Stimulated activated naive CD8-positive, alpha-beta T cell treated with anti-CD3 and anti-CD28 coated beads, Interleukin-15, Interleukin-2, amounts not matched to agents 100 ng/mL and 50 ng/mL, for 24 hours (primary cell): Measurements from ENCODE around the gene CELA3B.
"Not testable (repeated sequence)": the region's sequence is repeated elsewhere in the genome, so short reads cannot be mapped to it uniquely, and the experiment has no call there.

Experiments
- H3K27ac Mint-ChIP-seq: one replicate; pipeline ENCODE4 v1.8.0; 2021; ENCODE audit warnings: mild to moderate bottlenecking, mixed read lengths
- H3K27me3 Mint-ChIP-seq: one replicate; pipeline ENCODE4 v1.8.0; 2021; ENCODE audit warnings: mixed read lengths
- H3K36me3 Mint-ChIP-seq: one replicate; pipeline ENCODE4 v1.8.0; 2021; ENCODE audit warnings: low read depth, mixed read lengths
- H3K4me1 Mint-ChIP-seq: one replicate; pipeline ENCODE4 v1.8.0; 2021; ENCODE audit warnings: low read depth, mixed read lengths
- H3K4me3 Mint-ChIP-seq: one replicate; pipeline ENCODE4 v1.8.0; 2021; ENCODE audit warnings: mild to moderate bottlenecking, mixed read lengths
- H3K9me3 Mint-ChIP-seq: one replicate; pipeline ENCODE4 v1.8.0; 2021; ENCODE audit warnings: mixed read lengths

CELA3B gene

DNA sequence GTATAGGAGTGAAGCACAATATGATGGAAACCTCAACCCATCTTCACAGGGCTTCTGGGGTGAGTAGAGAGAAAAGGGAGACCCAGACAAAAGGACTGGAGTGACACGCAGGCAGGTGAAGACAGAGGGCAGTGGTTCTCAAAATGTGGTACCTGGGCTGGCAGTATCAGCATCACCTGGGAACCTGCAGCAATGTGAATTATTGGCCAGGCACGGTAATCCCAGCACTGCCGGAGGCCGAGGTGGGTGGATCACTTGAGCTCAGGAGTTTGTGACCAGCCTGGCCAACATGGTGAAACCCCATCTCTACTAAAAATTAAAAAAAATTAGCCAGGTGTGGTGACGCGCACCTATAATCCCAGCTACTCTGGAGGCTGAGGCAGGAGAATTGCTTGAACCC lies 5.3 kb downstream of the CELA3B start:
- H3K4me3 Mint-ChIP-seq, H3K9me3 Mint-ChIP-seq, H3K36me3 Mint-ChIP-seq, H3K27ac Mint-ChIP-seq, H3K4me1 Mint-ChIP-seq, H3K27me3 Mint-ChIP-seq: not testable (repeated sequence)

DNA sequence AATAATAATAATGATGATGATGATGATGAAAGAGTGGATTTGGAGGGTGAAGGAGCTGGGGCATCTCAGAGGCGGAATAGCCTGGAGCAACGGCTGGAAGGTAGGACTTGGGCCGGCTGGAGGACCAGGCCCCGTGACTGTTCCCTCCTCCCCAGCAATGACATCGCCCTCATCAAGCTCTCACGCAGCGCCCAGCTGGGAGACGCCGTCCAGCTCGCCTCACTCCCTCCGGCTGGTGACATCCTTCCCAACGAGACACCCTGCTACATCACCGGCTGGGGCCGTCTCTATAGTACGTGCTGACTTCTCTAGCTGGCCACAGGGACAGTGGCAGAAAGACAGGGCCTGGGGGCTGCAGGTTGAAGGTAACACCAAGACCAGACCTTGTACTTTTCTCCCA lies 6.7 kb downstream of the CELA3B start:
- H3K4me3 Mint-ChIP-seq, H3K9me3 Mint-ChIP-seq, H3K27ac Mint-ChIP-seq, H3K4me1 Mint-ChIP-seq, H3K36me3 Mint-ChIP-seq, H3K27me3 Mint-ChIP-seq: not testable (repeated sequence)

DNA sequence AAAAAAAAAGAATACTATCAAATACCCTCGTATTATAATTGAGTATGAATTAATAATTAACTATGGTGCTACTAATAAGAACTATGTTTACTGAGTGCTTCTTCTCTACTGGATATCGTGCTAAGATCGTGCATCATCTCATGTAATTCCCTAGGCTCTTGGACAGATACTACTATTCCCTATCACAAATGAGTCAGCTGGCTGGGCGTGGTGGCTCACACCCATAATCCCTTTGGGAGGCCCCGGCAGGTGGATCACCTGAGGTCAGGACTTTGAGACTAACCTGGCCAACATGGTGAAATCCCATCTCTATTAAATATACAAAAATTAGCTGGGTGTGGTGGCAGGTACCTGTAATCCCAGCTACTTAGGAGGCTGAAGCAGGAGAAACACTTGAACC lies 9.1 kb downstream of the CELA3B start:
- not testable (repeated sequence) for H3K27ac Mint-ChIP-seq, H3K9me3 Mint-ChIP-seq, H3K27me3 Mint-ChIP-seq, H3K4me3 Mint-ChIP-seq, H3K36me3 Mint-ChIP-seq, H3K4me1 Mint-ChIP-seq

DNA sequence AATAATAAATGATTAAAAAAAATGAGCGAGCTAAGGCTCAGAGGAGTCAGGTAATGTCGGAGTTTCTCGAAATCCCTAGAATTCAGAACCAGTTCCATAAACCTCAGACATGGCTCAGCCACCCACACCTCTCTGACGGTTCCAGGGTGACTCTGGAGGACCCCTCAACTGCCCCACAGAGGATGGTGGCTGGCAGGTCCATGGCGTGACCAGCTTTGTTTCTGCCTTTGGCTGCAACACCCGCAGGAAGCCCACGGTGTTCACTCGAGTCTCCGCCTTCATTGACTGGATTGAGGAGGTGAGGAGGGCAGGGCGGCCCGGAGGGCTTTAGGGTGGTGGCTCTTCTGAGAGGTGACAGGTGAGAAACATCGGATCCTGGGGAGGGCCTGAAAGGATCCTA lies 9.6 kb downstream of the CELA3B start:
- H3K27ac Mint-ChIP-seq, H3K4me3 Mint-ChIP-seq, H3K36me3 Mint-ChIP-seq, H3K4me1 Mint-ChIP-seq, H3K27me3 Mint-ChIP-seq, H3K9me3 Mint-ChIP-seq: not testable (repeated sequence)

DNA sequence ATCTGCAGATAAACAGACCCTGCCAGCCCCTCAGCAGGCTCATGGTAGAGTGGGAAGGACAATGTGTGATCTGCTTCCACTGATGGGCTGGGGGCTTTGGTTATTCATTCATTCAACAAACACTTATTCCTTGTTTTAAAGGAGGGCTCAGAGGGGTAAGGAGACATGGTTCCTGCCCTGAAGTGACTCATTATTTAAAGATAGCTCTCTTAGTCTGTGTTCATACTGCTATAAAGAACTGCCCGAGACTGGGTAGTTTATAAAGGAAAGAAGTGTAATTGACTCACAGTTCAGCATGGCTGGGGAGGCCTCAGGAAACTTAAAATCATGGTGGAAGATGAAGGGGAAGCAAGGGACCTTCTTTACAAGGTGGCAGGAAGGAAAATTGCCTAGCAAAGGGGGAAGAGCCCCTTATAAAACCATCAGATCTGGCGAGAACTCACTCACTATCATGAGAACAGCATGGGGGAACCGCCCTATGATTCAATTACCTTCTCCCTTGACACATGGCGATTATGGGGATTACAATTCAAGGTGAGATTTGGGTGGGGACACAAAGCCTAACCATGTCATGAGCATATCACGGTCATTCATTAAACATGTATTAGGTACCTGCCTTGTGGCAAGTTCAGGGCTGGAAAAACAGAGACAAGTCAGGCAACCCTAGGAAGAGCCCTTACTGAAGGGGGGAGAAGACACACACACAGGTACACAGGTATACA lies 13.0 kb downstream of the CELA3B start:
- not testable (repeated sequence) for H3K27ac Mint-ChIP-seq, H3K36me3 Mint-ChIP-seq, H3K4me3 Mint-ChIP-seq, H3K27me3 Mint-ChIP-seq, H3K4me1 Mint-ChIP-seq, H3K9me3 Mint-ChIP-seq

DNA sequence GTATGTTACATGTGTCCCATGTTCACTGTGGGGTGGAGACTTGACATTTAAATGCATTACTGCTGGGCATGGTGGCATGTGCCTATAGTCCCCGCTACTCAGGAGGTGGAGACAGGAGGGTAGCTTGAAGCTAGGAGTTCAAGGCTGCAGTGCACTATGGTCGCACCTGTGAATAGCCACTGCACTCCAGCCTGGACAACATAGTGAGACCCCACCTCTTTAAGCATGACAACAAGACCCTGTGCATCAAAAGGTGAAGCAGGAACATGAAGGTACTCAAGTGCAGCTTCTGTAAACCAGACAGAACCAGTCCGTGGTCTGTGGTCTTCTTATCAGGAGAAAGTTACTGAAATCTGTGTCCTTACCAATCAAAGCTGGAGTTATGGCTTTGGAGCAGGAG lies 15.4 kb downstream of the CELA3B start:
- not testable (repeated sequence) for H3K27ac Mint-ChIP-seq, H3K27me3 Mint-ChIP-seq, H3K9me3 Mint-ChIP-seq, H3K4me1 Mint-ChIP-seq, H3K4me3 Mint-ChIP-seq, H3K36me3 Mint-ChIP-seq

DNA sequence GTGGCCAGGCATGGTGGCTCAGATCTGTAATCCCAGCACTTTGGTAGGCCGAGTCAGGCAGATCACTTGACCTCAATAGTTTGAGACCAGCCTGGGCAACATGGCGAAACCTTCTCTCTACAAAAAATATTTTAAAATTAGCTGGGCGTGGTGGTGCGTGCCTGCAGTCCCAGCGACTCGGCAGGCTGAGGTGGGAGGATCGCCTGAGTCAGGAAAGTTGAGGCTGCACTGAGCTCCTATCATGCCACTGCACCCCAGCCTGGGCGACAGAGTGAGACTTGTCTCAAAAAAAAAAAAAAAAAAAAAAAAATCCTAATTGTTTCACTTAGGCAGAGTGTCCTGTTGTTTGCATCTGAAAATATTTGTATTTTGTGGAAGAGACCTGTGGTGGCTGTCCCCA lies 17.9 kb downstream of the CELA3B start:
- H3K4me1 Mint-ChIP-seq, H3K36me3 Mint-ChIP-seq, H3K4me3 Mint-ChIP-seq, H3K9me3 Mint-ChIP-seq, H3K27me3 Mint-ChIP-seq, H3K27ac Mint-ChIP-seq: not testable (repeated sequence)

DNA sequence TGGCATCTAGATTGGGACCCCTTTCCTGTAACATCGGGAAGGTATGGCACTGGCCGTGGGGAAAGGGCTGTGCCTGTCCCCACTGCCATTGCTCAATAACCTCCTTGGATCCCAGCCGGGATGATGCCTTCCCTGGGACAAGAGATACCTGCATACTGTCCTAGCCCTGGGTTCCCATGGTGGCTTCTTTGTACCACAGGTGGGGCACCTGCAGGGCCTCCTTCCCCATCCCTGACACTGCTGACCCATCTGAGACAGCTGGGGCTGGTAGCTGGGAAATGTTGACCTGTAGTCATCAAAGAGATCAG lies 19.8 kb downstream of the CELA3B start:
- not testable (repeated sequence) for H3K4me3 Mint-ChIP-seq, H3K9me3 Mint-ChIP-seq, H3K27me3 Mint-ChIP-seq, H3K4me1 Mint-ChIP-seq, H3K36me3 Mint-ChIP-seq, H3K27ac Mint-ChIP-seq

DNA sequence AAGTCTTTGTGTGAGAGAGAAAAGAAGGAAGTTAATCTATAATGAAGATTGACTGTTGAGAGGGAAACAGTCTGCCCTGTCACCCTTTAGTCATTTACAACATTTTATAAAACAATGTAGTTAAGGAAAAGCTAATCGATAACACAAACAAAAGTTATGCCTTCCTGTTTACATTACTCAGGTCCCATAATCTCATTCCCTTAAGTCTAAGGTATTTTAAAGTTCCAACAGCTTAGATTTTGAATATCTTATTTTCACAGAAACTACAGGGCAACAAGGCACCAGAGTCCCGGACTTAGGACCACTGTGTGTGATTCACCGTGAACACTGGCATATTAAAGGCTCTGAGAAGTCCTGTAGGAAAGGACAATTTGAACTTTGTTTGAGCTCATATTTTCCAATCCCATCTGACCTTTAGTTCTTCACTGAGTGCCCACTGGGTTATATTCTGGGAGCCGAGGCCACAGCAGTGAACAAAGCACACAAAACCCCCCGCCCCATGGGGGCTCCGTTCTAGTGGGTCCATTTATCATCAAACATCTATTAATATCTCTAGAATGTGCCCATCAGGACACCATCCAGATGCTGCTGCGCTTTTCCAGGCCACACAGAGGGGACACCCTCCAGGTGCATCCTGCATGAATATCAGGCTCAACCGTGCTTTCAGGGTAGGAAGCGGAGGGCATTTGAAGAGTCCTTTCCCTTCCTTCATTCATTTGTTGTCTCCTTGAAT lies 21.2 kb downstream of the CELA3B start:
- H3K9me3 Mint-ChIP-seq, H3K27ac Mint-ChIP-seq, H3K27me3 Mint-ChIP-seq, H3K4me1 Mint-ChIP-seq, H3K4me3 Mint-ChIP-seq, H3K36me3 Mint-ChIP-seq: not testable (repeated sequence)

DNA sequence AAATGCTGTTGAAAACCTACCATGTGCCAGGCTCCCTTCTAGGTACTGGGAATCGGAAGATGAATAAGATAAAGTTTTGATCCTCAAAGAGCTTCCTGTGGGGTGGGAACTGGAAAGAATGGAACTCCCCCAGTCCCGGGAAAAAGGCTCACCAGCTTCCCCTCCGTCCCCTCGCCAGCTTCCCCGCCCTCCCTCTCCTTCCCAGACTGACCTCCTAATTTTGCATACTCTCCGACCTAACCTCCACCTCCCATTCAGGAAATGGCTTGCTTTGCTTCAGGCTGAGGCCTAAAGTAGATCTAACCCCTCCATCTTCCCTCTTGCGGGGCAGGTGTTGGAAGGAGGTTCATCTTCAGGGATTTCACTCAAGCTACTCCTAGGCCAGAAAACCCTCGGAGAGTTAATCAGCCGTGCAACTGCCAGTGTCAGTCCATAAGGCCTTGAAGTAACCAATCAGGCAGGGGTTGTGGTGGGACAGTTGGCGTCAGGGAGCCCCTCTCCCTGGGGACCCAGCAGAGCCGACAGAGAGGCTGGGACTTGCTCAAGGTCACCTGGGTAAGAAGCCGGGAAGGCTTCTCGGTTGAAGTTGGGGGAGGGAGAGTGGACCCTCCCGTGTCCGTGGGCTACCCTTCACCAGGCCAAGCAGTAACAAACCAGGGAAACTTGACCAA lies 21.9 kb downstream of the CELA3B start:
- H3K4me3 Mint-ChIP-seq, H3K27ac Mint-ChIP-seq, H3K9me3 Mint-ChIP-seq, H3K27me3 Mint-ChIP-seq, H3K4me1 Mint-ChIP-seq, H3K36me3 Mint-ChIP-seq: not testable (repeated sequence)

DNA sequence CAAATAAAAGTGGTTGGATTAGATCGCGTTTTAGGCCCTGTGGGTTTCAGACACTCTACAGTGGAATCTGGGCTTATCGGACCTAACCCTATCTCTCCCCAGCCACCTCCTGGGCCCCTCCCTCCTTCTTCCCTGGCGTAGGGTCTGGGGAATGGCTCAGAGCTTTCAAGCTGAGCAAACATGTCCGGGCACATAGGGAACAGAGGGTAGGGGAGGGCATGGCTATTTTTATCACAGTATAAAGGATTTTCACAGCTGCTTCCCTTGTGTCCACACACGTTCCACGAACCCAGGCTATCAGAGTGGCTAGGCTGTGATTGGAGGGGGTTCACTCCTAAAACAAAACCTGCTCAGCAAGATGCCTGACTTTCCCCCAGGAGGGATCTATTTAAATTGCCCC lies 22.8 kb downstream of the CELA3B start:
- H3K27me3 Mint-ChIP-seq, H3K4me1 Mint-ChIP-seq, H3K4me3 Mint-ChIP-seq, H3K27ac Mint-ChIP-seq, H3K9me3 Mint-ChIP-seq, H3K36me3 Mint-ChIP-seq: not testable (repeated sequence)

DNA sequence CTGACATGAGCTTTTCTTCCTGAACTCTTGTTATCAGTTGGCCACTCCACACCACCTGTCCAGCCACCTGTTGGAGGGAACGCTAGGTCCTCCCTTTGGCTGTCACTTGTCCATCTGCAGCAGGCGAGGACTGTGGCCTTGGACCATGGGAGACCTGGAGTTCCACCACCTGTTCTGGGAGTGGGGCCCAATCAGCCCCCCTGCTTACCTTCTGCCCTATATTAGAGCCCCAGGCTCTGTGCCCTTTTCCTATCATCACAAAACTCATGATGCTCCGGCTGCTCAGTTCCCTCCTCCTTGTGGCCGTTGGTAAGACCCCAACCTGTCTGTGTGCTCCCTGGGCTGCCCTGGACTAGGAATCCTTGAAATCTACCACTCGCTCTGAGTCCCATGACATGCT lies 24.6 kb downstream of the CELA3B start, which contains the start of gene CELA3A:
TSS of gene CELA3A (plus strand) at position 249 of the 400 bp plus-strand sequence. CDS start at position 267, 18 bp downstream.
- no peak within 1 kb of the TSS for H3K27ac Mint-ChIP-seq
- H3K27me3 Mint-ChIP-seq: no peaks in the 10 kb centered on the region
- H3K4me1 Mint-ChIP-seq: no peaks in the 10 kb centered on the region
- H3K36me3 Mint-ChIP-seq: no peaks in the 10 kb centered on the region
- no peak within 1 kb of the TSS for H3K4me3 Mint-ChIP-seq
- no peaks in the 10 kb centered on the region for H3K9me3 Mint-ChIP-seq

DNA sequence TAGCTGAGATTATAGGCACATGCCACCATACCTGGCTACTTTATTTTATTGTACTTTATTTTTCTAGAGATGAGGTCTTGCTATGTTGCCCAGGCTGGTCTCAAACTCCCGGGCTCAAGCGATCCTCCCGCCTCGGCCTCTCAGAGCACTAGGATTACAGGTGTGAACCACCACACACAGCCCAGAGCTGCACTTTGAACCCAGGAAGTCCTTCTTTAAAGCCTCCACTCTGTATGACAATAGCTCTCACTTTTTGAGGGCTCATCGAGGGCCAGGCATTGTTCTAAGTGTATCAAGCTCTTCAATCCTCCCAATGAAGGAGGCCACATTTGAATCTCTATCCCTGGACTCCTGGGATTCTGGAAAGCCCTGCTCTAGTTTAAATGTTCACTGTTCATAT lies 25.6 kb downstream of the CELA3B start:
- H3K27me3 Mint-ChIP-seq, H3K36me3 Mint-ChIP-seq, H3K9me3 Mint-ChIP-seq, H3K4me1 Mint-ChIP-seq, H3K27ac Mint-ChIP-seq, H3K4me3 Mint-ChIP-seq: not testable (repeated sequence)

DNA sequence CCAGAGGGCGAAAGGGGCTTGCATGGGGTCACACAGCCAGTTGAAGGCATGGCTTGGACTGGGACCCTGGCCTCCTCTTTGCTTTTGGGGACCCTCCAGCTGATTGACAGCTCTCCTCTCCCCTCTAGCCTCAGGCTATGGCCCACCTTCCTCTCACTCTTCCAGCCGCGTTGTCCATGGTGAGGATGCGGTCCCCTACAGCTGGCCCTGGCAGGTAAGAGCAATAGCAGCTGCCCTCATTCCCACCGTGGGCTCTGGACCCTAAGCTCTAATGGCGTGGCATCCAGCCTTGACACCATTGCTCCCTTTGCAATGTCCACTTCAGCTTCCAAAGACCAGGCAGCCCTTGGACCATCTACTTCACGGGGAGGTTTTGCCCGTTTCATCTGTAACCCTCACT lies 26.1 kb downstream of the CELA3B start:
- H3K27me3 Mint-ChIP-seq, H3K27ac Mint-ChIP-seq, H3K4me3 Mint-ChIP-seq, H3K36me3 Mint-ChIP-seq, H3K9me3 Mint-ChIP-seq, H3K4me1 Mint-ChIP-seq: not testable (repeated sequence)

DNA sequence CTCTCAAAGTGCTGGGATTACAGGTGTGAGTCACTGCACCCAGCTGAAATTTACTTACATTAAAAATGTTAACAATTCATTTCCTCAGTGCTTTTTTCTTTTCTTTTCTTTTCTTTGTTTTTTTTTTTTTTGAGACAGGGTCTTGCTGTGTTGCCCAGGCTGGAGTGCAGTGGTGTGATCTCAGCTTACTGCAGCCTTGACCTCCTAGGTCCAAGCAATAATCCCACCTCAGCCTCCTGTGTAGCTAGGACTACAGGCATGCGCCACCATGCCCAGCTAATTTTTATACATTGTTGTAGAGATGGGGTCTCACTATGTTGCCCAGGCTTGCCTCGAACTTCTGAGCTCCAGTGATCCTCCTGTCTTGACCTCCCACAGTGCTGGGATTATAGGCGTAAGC lies 27.1 kb downstream of the CELA3B start:
- not testable (repeated sequence) for H3K9me3 Mint-ChIP-seq, H3K4me1 Mint-ChIP-seq, H3K27me3 Mint-ChIP-seq, H3K36me3 Mint-ChIP-seq, H3K27ac Mint-ChIP-seq, H3K4me3 Mint-ChIP-seq
